IMR-90 (cell line): ENCODE measurements around the gene DHRSX. TPM values are rescaled to one million over a fixed set of nuclear protein-coding genes. Genes with fewer than 3 reads are reported as not detected.
A peak's percentile ranks its signal among the peaks of the same experiment; 100 is the strongest.

Experiments used
- ATAC-seq: fragments of 200-7000 bp; cut with Tn5 transposase; 2 replicates; pipeline ENCODE4 v1.9.1; 2020; ENCODE audit warnings: low read depth, mild to moderate bottlenecking, moderate library complexity
- BruUV-seq: library from RNA; stranded (reverse); fragments of 400-500 nt; replicated peaks from 2 replicates; lab custom pipeline; 2021; lab: Mats Ljungman, UMichigan
- CTCF ChIA-PET: fragments of 300-600 bp; formaldehyde crosslinking; extraction: SDS; loops from one replicate; lab custom pipeline; 2021; ENCODE audit warnings: antibody characterized with exemption; lab: Yijun Ruan, JAX
- POLR2A ChIA-PET: fragments of 300-600 bp; sonication (Branson Sonifier 250); formaldehyde crosslinking; loops from one replicate; lab custom pipeline; 2022; ENCODE audit warnings: antibody characterized with exemption; ENCODE audit not compliant: unreplicated experiment; lab: Charles Lee
- DNase-seq: peaks from one replicate; pipeline ENCODE4 v3.0.0; 2013
- H2AFZ ChIP-seq: replicated peaks from 2 replicates; pipeline ENCODE3; 2013; ENCODE audit warnings: low read length, mild to moderate bottlenecking; ENCODE audit not compliant: poor library complexity
- H2AK5ac ChIP-seq: 2 replicates; pipeline ENCODE4 v1.6.1; 2013; ENCODE audit warnings: low read depth, low read length, inconsistent platforms
- H2AK9ac ChIP-seq: replicated peaks from 2 replicates; pipeline ENCODE3; 2013; ENCODE audit warnings: mild to moderate bottlenecking, low read depth, low read length, moderate library complexity; ENCODE audit not compliant: poor library complexity
- H2BK120ac ChIP-seq: 2 replicates; pipeline ENCODE4 v1.6.1; 2013; ENCODE audit warnings: low read depth, low read length, inconsistent platforms
- H2BK15ac ChIP-seq: 3 replicates; pipeline ENCODE4 v1.6.1; 2013; ENCODE audit warnings: low read depth, low read length, inconsistent platforms
- H2BK20ac ChIP-seq: 2 replicates; pipeline ENCODE4 v1.6.1; 2013; ENCODE audit warnings: low read depth, mild to moderate bottlenecking, inconsistent platforms, low read length, moderate library complexity
- H2BK5ac ChIP-seq: 2 replicates; pipeline ENCODE4 v1.6.1; 2013; ENCODE audit warnings: mild to moderate bottlenecking, low read depth, low read length, inconsistent platforms; ENCODE audit not compliant: poor library complexity, severe bottlenecking
- H3K14ac ChIP-seq: replicated peaks from 2 replicates; pipeline ENCODE4 v1.6.1; 2013; ENCODE audit warnings: low read depth, low read length, inconsistent platforms
- H3K18ac ChIP-seq: 2 replicates; pipeline ENCODE4 v1.6.1; 2013; ENCODE audit warnings: low read depth, low read length, control low read depth
- H3K23ac ChIP-seq: 2 replicates; pipeline ENCODE4 v1.6.1; 2013; ENCODE audit warnings: low read depth, low read length, inconsistent platforms
- H3K27ac ChIP-seq: 2 replicates; pipeline ENCODE4 v1.5.1; 2013; ENCODE audit warnings: mild to moderate bottlenecking, control low read depth, low read length; ENCODE audit not compliant: insufficient read depth
- H3K27me3 ChIP-seq: 2 replicates; pipeline ENCODE4 v1.6.1; 2013; ENCODE audit warnings: low read length; ENCODE audit not compliant: control insufficient read depth, insufficient read depth
- H3K36me3 ChIP-seq: 2 replicates; pipeline ENCODE4 v1.6.1; 2013; ENCODE audit warnings: low read length, mixed read lengths; ENCODE audit not compliant: control insufficient read depth, insufficient read depth
- H3K4ac ChIP-seq: 2 replicates; pipeline ENCODE4 v1.6.1; 2013; ENCODE audit warnings: low read depth, low read length, inconsistent platforms
- H3K4me1 ChIP-seq: 2 replicates; pipeline ENCODE4 v1.6.1; 2013; ENCODE audit warnings: low read length, mixed read lengths; ENCODE audit not compliant: control insufficient read depth, insufficient read depth
- H3K4me2 ChIP-seq: 2 replicates; pipeline ENCODE4 v1.6.1; 2013; ENCODE audit warnings: low read depth, mild to moderate bottlenecking, control low read depth, low read length, moderate library complexity
- H3K4me3 ChIP-seq: 2 replicates; pipeline ENCODE4 v1.5.1; 2013; ENCODE audit warnings: low read depth, mild to moderate bottlenecking, control low read depth, low read length, moderate library complexity; ENCODE audit not compliant: insufficient read depth
- H3K56ac ChIP-seq: 2 replicates; pipeline ENCODE4 v1.6.1; 2013; ENCODE audit warnings: low read length, inconsistent platforms; ENCODE audit not compliant: insufficient read depth; ENCODE audit errors: extremely low read depth
- H3K79me1 ChIP-seq, 2 experiments: 2 replicates each; pipeline ENCODE4 v1.6.1; 2013; ENCODE audit warnings: low read length in 2 of 2, inconsistent platforms in 1 of 2, low read depth in 1 of 2
- H3K9ac ChIP-seq: 2 replicates; pipeline ENCODE4 v1.6.1; 2013; ENCODE audit warnings: low read depth, low read length, control low read depth
- H3K9me1 ChIP-seq: 2 replicates; pipeline ENCODE4 v1.6.1; 2013; ENCODE audit warnings: low read length, inconsistent platforms; ENCODE audit not compliant: insufficient read depth
- H3K9me3 ChIP-seq: 2 replicates; pipeline ENCODE4 v1.6.1; 2013; ENCODE audit warnings: low read length; ENCODE audit not compliant: control insufficient read depth, insufficient read depth
- H4K20me1 ChIP-seq: 2 replicates; pipeline ENCODE4 v1.6.1; 2013; ENCODE audit warnings: low read length, inconsistent platforms; ENCODE audit not compliant: insufficient read depth
- H4K5ac ChIP-seq: 2 replicates; pipeline ENCODE4 v1.6.1; 2013; ENCODE audit warnings: mild to moderate bottlenecking, low read depth, low read length, control low read depth
- H4K8ac ChIP-seq, 2 experiments: 2 replicates each; pipeline ENCODE4 v1.6.1; 2013; ENCODE audit warnings: low read depth in 2 of 2, low read length in 2 of 2, control low read depth in 1 of 2, inconsistent platforms in 1 of 2
- H4K91ac ChIP-seq: 2 replicates; pipeline ENCODE4 v1.6.1; 2013; ENCODE audit warnings: low read depth, low read length, inconsistent platforms; ENCODE audit not compliant: insufficient read depth
- BHLHE40 ChIP-seq: fragments of 150-350 bp; IDR thresholded peaks from 2 replicates; pipeline ENCODE4 v1.6.1; 2016; ENCODE audit warnings: mild to moderate bottlenecking, low read depth, low read length
- CEBPB ChIP-seq: IDR thresholded peaks from 2 replicates; pipeline ENCODE4 v1.6.1; 2012; ENCODE audit warnings: low read depth, low read length, improper control_type of control experiment
- CHD1 ChIP-seq: IDR thresholded peaks from 2 replicates; pipeline ENCODE4 v1.6.1; 2012; ENCODE audit warnings: low read depth, low read length, improper control_type of control experiment
- FOS ChIP-seq: fragments of 150-350 bp; IDR thresholded peaks from 2 replicates; pipeline ENCODE4 v1.6.1; 2016; ENCODE audit warnings: low read depth, low read length
- MAFK ChIP-seq: IDR thresholded peaks from 2 replicates; pipeline ENCODE4 v1.6.1; 2012; ENCODE audit warnings: low read depth, low read length, improper control_type of control experiment
- MAZ ChIP-seq: IDR thresholded peaks from 2 replicates; pipeline ENCODE4 v1.6.1; 2012; ENCODE audit warnings: low read depth, mild to moderate bottlenecking, low read length, improper control_type of control experiment, moderate library complexity, borderline replicate concordance
- MXI1 ChIP-seq: IDR thresholded peaks from 2 replicates; pipeline ENCODE4 v1.6.1; 2012; ENCODE audit warnings: low read depth, mild to moderate bottlenecking, low read length, moderate library complexity, borderline replicate concordance
- NFE2L2 ChIP-seq: fragments of 150-350 bp; IDR thresholded peaks from 2 replicates; pipeline ENCODE4 v1.6.1; 2016; ENCODE audit warnings: low read depth, mild to moderate bottlenecking, low read length
- POLR2A ChIP-seq: IDR thresholded peaks from 2 replicates; pipeline ENCODE4 v1.6.1; 2012; ENCODE audit warnings: mild to moderate bottlenecking, low read depth, low read length
- RAD21 ChIP-seq: IDR thresholded peaks from 2 replicates; pipeline ENCODE4 v1.6.1; 2012; ENCODE audit warnings: low read length, improper control_type of control experiment
- RCOR1 ChIP-seq: IDR thresholded peaks from 2 replicates; pipeline ENCODE4 v1.6.1; 2012; ENCODE audit warnings: mild to moderate bottlenecking, low read length, improper control_type of control experiment; ENCODE audit not compliant: insufficient replicate concordance
- RFX5 ChIP-seq: IDR thresholded peaks from 2 replicates; pipeline ENCODE4 v1.8.0; 2012; ENCODE audit warnings: low read depth, mild to moderate bottlenecking, low read length, moderate library complexity
- SMC3 ChIP-seq: fragments of 150-350 bp; IDR thresholded peaks from 2 replicates; pipeline ENCODE4 v1.6.1; 2016; ENCODE audit warnings: low read depth, mild to moderate bottlenecking, antibody characterized with exemption, low read length, moderate library complexity
- WGBS, 2 experiments: methylation state at CpG; one replicate each; pipeline versions ENCODE4 v1.1.5 to v1.1.7; 2013; ENCODE audit warnings: missing lambda C conversion rate in 2 of 2; ENCODE audit not compliant: insufficient read length in 1 of 2; ENCODE audit errors: extremely low coverage in 2 of 2; 5-methylcytosine and 5-hydroxymethylcytosine counted together
- dilution Hi-C: fragments of 300-500 bp; cut with HindIII; formaldehyde crosslinking; loops from one replicate; pipeline ENCODE4 v1.14.3; 2018; ENCODE audit warnings: low sequenced_read_pairs; ENCODE audit not compliant: unreplicated experiment
- in situ Hi-C: fragments of 300-500 bp; cut with MboI; formaldehyde crosslinking; loops from 3 replicates; pipeline ENCODE4 v1.14.3; 2019; ENCODE audit warnings: low sequenced_read_pairs, inconsistent platforms, mixed read lengths
- intact Hi-C: fragments of 100-400 bp; cut with micrococcal nuclease; formaldehyde crosslinking; loops from 2 replicates; pipeline ENCODE4 v1.10.0; 2022
- polyA plus RNA-seq, 3 experiments: library from polyadenylated mRNA; depleted of rRNA; stranded (reverse); fragments of >200 nt; gene quantifications; 2 replicates each; pipeline ENCODE4 v1.2.3, GENCODE V29; 2012; ENCODE audit warnings: low replicate concordance in 1 of 3
- total RNA-seq: library from RNA; depleted of rRNA; stranded (reverse); fragments of >200 nt; gene quantifications from 2 replicates; pipeline ENCODE4 v1.2.3, GENCODE V29; 2012
- TF ChIP-seq, protein P1 (sequence below): fragments of 150-350 bp; IDR thresholded peaks from 2 replicates; pipeline ENCODE4 v1.6.1; 2016; ENCODE audit warnings: low read depth, mild to moderate bottlenecking, low read length, moderate library complexity, borderline replicate concordance
- TF ChIP-seq, protein P2 (sequence below): fragments of 150-350 bp; IDR thresholded peaks from 2 replicates; pipeline ENCODE4 v1.6.1; 2017; ENCODE audit warnings: mild to moderate bottlenecking, antibody characterized with exemption, low read length, low read depth
- TF ChIP-seq, protein P3 (sequence below): conservative IDR thresholded peaks from 2 replicates; pipeline ENCODE4 v1.5.1; 2012; ENCODE audit warnings: mild to moderate bottlenecking, low read depth, low read length, improper control_type of control experiment

DHRSX gene
- total and polyA plus RNA-seq, 2 of the 4 experiments (the other 2 are of a cell fraction): 26.2 to 38.0 TPM

DNA sequence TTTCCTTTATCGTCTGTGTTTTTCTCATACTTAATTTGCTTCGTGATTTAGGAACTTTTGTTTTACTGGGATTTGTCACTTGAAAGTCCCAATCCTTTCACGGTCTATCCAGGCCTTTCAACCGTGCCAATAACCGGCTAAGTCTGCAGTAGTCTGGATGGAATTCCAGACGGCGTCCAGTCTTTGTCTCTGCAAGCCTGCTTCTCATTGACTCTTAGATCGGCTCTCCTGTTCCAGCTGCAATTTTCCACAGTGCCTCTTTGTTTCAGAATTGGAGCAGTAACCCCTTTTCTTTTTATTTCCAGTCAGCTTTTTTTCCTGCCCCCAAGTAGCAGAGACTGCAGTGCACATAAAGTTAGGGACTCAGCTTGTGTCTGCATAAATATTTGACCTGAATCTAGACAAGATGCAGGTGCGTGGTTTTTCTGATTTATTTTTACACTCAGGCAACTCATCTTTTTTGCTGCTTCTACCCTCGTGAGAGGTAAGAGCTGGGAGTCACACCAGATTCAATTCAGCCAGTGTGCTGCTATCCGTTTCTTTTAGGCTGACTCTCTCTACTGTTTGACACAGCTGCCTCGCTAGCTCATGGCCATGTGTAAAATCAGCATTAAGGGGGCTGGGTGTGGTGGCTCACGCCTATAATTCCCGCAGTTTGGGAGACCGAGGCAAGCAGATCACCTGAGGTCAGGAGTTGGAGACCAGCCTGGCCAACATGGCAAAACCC lies 37.4 kb upstream of the DHRSX start:
- H4K20me1 ChIP-seq: no peaks in the 10 kb centered on the region
- DNase-seq (no peak), ATAC-seq (no peak)
- no peak overlapping the region for H3K23ac ChIP-seq
- H2AK9ac ChIP-seq: no peak overlapping the region
- dilution Hi-C loops (no loop called here), in situ Hi-C loops (no loop called here), intact Hi-C loops (no loop called here)
- H3K18ac ChIP-seq: no peak overlapping the region
- no peak overlapping the region for H3K14ac ChIP-seq
- H3K56ac ChIP-seq: no peak overlapping the region
- no peak overlapping the region for H3K9ac ChIP-seq
- WGBS, 2 experiments: 37% methylated on average over 2 of the region's 15 CpGs; no CpG with 5 or more reads in 1 of the 2 experiments
- H4K8ac ChIP-seq: no peak overlapping the region
- H4K5ac ChIP-seq: no peak overlapping the region
- no peak overlapping the region for H2AK5ac ChIP-seq
- no peaks in the 10 kb centered on the region for H3K9me3 ChIP-seq
- H3K4ac ChIP-seq: no peak overlapping the region
- H2AFZ ChIP-seq: peak overlapping the region; percentile 51
- BruUV-seq: no TSS peak
- ChIA-PET POLR2A (no interaction called here), CTCF (no interaction called here)
- no peak overlapping the region for H3K27ac ChIP-seq
- H2BK120ac ChIP-seq: no peak overlapping the region
- H3K4me2 ChIP-seq: no peak overlapping the region
- no peaks in the 10 kb centered on the region for H3K9me1 ChIP-seq
- no peak overlapping the region for H3K4me3 ChIP-seq
- H2BK5ac ChIP-seq: no peak overlapping the region
- H3K79me1 ChIP-seq: no peaks in the 10 kb centered on the region
- H2BK20ac ChIP-seq: no peak overlapping the region
- H3K27me3 ChIP-seq: peaks cover 5% of the 10 kb centered on the region; the same call in 1 of the 2 replicates
- no peak overlapping the region for H4K91ac ChIP-seq
- no peak for TF ChIP-seq SMC3
- no peak for TF ChIP-seq NFE2L2
- TF ChIP-seq, protein P1, sequence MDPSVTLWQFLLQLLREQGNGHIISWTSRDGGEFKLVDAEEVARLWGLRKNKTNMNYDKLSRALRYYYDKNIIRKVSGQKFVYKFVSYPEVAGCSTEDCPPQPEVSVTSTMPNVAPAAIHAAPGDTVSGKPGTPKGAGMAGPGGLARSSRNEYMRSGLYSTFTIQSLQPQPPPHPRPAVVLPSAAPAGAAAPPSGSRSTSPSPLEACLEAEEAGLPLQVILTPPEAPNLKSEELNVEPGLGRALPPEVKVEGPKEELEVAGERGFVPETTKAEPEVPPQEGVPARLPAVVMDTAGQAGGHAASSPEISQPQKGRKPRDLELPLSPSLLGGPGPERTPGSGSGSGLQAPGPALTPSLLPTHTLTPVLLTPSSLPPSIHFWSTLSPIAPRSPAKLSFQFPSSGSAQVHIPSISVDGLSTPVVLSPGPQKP: no peak
- TF ChIP-seq RFX5: no peak
- TF ChIP-seq CEBPB: no peak
- no peak for TF ChIP-seq FOS
- no peak for TF ChIP-seq RAD21
- TF ChIP-seq POLR2A: no peak
- no peak for TF ChIP-seq BHLHE40
- TF ChIP-seq, protein P2, sequence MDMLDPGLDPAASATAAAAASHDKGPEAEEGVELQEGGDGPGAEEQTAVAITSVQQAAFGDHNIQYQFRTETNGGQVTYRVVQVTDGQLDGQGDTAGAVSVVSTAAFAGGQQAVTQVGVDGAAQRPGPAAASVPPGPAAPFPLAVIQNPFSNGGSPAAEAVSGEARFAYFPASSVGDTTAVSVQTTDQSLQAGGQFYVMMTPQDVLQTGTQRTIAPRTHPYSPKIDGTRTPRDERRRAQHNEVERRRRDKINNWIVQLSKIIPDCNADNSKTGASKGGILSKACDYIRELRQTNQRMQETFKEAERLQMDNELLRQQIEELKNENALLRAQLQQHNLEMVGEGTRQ: no peak
- no peak for TF ChIP-seq CHD1
- TF ChIP-seq, protein P3, sequence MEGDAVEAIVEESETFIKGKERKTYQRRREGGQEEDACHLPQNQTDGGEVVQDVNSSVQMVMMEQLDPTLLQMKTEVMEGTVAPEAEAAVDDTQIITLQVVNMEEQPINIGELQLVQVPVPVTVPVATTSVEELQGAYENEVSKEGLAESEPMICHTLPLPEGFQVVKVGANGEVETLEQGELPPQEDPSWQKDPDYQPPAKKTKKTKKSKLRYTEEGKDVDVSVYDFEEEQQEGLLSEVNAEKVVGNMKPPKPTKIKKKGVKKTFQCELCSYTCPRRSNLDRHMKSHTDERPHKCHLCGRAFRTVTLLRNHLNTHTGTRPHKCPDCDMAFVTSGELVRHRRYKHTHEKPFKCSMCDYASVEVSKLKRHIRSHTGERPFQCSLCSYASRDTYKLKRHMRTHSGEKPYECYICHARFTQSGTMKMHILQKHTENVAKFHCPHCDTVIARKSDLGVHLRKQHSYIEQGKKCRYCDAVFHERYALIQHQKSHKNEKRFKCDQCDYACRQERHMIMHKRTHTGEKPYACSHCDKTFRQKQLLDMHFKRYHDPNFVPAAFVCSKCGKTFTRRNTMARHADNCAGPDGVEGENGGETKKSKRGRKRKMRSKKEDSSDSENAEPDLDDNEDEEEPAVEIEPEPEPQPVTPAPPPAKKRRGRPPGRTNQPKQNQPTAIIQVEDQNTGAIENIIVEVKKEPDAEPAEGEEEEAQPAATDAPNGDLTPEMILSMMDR: no peak
- TF ChIP-seq MXI1: no peak
- TF ChIP-seq MAFK: no peak
- TF ChIP-seq RCOR1: no peak
- TF ChIP-seq MAZ: no peak
- H2BK15ac ChIP-seq: no peak overlapping the region
- H3K4me1 ChIP-seq: no peaks in the 10 kb centered on the region
- no peaks in the 10 kb centered on the region for H3K36me3 ChIP-seq
